Loucy (cell line): ENCODE data around the gene SEL1L3.

Experiments used
- CTCF ChIP-seq: fragments of 200-600 bp; sonication (generic); conservative IDR thresholded peaks from 2 replicates; pipeline ENCODE4 v1.5.1; 2014; ENCODE audit warnings: mild to moderate bottlenecking, antibody characterized with exemption, low read length
- EZH2phosphoT487 ChIP-seq: fragments of 200-600 bp; IDR thresholded peaks from 2 replicates; pipeline ENCODE4 v1.6.1; 2018; ENCODE audit warnings: antibody characterized with exemption, mild to moderate bottlenecking, moderate library complexity, borderline replicate concordance

GRCh38 chr4:25816591-25817058 lies 46.2 kb downstream of the SEL1L3 start:
- TF ChIP-seq EZH2phosphoT487 = no peak
- TF ChIP-seq CTCF = no peak
